ENCODE results near the gene CCDC191. TPM values are rescaled to one million over a fixed set of nuclear protein-coding genes. Genes with fewer than 3 reads are reported as not detected.

CCDC191 gene
- total RNA-seq, 4 donors from 2014 or later = 5.7 to 27.7 (median 11.7) TPM

DNA sequence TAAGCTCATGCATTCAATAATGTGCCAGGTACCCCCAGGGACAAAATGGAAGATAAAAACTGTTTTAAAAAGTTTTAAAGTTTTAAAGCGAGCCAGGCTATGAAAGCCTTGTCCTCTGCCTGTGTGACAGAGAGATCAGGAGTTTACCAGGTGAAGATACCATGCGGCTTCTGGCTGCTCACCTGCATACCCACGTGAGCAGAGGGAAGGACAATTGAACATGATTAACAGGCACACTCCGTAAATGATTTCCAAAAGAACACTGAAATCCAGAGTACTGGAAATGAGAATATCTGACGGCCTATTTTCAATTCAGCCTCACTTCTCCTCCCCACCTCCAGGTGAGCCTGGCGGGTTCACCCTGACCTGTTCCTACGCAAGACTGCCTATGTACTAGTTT, 42.1 kb downstream of the CCDC191 start:
- Histone ChIP-seq H3K36me3 (peaks cover 0 to 11% (median 0%) of the 10 kb centered on the region in 4 donors), H3K4me3 (no peak overlapping the region), H3K4me1 (no peaks in the 10 kb centered on the region), H3K9me3 (no peaks in the 10 kb centered on the region), H3K27ac (no peak overlapping the region), H3K27me3 (no peaks in the 10 kb centered on the region)
- 72 to 93% methylated on average over 7 of the region's 7 CpGs for WGBS, 2 donors (ENCODE audit: low coverage in 1 of 2)
- intact Hi-C loops (cut with DNase I; ENCODE audit: low total_unique reads) = no loop called here
- in situ Hi-C loops (cut with MboI; ENCODE audit: low pct_ligation_motif_present in 1 of 4, low pct_unique_long_range_greater_than_20kb in 1 of 4, low sequenced_read_pairs in 3 of 4) = no loop called here
- no peak for DNase-seq
- TF ChIP-seq POLR2AphosphoS5 (IDR thresholded peaks at IDR 0.05) = no peak
- TF ChIP-seq EP300 (IDR thresholded peaks at IDR 0.05; ENCODE audit: low read depth) = no peak
- TF ChIP-seq POLR2A (IDR thresholded peaks at IDR 0.05) = no peak
- TF ChIP-seq, protein P1, sequence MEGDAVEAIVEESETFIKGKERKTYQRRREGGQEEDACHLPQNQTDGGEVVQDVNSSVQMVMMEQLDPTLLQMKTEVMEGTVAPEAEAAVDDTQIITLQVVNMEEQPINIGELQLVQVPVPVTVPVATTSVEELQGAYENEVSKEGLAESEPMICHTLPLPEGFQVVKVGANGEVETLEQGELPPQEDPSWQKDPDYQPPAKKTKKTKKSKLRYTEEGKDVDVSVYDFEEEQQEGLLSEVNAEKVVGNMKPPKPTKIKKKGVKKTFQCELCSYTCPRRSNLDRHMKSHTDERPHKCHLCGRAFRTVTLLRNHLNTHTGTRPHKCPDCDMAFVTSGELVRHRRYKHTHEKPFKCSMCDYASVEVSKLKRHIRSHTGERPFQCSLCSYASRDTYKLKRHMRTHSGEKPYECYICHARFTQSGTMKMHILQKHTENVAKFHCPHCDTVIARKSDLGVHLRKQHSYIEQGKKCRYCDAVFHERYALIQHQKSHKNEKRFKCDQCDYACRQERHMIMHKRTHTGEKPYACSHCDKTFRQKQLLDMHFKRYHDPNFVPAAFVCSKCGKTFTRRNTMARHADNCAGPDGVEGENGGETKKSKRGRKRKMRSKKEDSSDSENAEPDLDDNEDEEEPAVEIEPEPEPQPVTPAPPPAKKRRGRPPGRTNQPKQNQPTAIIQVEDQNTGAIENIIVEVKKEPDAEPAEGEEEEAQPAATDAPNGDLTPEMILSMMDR (IDR thresholded peaks at IDR 0.05) = no peak

DNA sequence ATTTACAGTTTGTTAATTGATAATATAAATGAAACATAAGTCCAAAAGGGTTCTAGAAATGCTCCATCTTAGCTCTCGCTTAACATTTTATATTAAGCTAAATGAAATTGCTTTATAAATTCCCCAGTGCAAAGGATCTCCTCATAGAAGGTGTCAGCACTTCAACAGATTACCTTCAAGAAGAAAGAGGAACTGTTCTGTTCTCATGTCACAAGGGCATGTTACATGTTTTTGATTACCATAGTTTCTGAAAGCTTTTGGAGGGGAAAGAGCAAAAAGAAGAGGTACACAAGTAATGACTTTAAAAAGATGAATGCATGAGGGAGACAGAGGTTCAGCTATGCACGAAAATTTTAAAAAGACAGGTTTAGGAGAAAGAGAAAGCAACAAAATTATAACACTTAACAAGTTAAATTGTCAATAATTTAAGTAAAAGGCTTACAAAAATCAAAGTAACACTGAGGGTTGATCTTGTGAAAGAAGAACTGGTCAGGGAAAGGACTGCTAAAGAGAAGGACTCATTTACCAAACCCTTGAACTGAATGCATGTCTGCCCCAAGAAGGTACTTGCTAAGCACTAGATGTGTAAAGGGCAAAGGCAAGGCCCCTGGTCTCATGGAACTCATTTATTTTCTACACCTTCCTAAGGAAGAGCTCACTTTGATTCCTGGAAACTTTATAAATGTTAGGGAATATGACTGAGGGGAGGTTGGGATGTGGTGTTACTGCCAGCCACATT, 45.1 kb downstream of the CCDC191 start:
- in situ Hi-C loops (cut with MboI; ENCODE audit: low pct_ligation_motif_present in 1 of 4, low pct_unique_long_range_greater_than_20kb in 1 of 4, low sequenced_read_pairs in 3 of 4) = no loop called here
- intact Hi-C loops (cut with DNase I; ENCODE audit: low total_unique reads) = no loop called here
- no peaks in the 10 kb centered on the region for H3K27me3 ChIP-seq
- H3K4me1 ChIP-seq = no peaks in the 10 kb centered on the region
- H3K27ac ChIP-seq = no peak overlapping the region
- H3K9me3 ChIP-seq = no peaks in the 10 kb centered on the region
- WGBS, 2 donors (ENCODE audit: low coverage in 1 of 2) = 85 to 86% methylated on average over 2 of the region's 2 CpGs
- H3K4me3 ChIP-seq = no peak overlapping the region
- peaks cover 0 to 11% (median 0%) of the 10 kb centered on the region in 4 donors for H3K36me3 ChIP-seq
- no peak for TF ChIP-seq POLR2A (IDR thresholded peaks at IDR 0.05)
- TF ChIP-seq, protein P1 (IDR thresholded peaks at IDR 0.05) = no peak
- no peak for TF ChIP-seq EP300 (IDR thresholded peaks at IDR 0.05; ENCODE audit: low read depth)
- no peak for TF ChIP-seq POLR2AphosphoS5 (IDR thresholded peaks at IDR 0.05)
- DNase-seq = no peak

DNA sequence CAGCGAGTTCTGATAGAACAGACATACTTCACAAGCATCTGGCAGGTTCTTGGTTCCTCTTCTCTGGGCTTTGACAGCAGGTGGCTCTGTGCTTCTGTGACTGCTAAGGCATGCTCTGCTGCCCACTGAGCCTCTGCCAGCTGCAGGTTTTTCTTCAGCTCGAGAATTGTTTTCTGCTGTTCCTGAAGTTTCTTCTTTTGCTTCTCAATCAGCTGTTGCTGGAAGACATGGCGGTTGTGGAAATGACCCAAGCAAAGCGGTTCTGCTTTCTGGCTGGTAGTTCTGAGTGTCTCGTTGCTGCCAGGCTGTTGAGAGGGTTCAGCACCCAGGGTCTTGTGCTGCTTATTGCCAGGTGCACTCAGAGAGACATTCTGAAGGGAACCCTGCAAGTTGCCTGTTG, 50.8 kb downstream of the CCDC191 start:
- intact Hi-C loops (cut with DNase I; ENCODE audit: low total_unique reads) = no loop called here
- peaks cover 0 to 15% (median 6%) of the 10 kb centered on the region in 4 donors for H3K36me3 ChIP-seq
- peak; percentile 10 for DNase-seq
- WGBS, 2 donors (ENCODE audit: low coverage in 1 of 2) = 88 to 90% methylated on average over 2 to 5 of the region's 5 CpGs
- no peaks in the 10 kb centered on the region for H3K9me3 ChIP-seq
- H3K27me3 ChIP-seq = no peaks in the 10 kb centered on the region
- no peaks in the 10 kb centered on the region for H3K4me1 ChIP-seq
- in situ Hi-C loops (cut with MboI; ENCODE audit: low pct_ligation_motif_present in 1 of 4, low pct_unique_long_range_greater_than_20kb in 1 of 4, low sequenced_read_pairs in 3 of 4) = no loop called here
- H3K27ac ChIP-seq = no peak overlapping the region
- no peak overlapping the region for H3K4me3 ChIP-seq
- TF ChIP-seq, protein P1 (IDR thresholded peaks at IDR 0.05) = no peak
- TF ChIP-seq EP300 (IDR thresholded peaks at IDR 0.05; ENCODE audit: low read depth) (no peak), POLR2AphosphoS5 (IDR thresholded peaks at IDR 0.05) (no peak), POLR2A (IDR thresholded peaks at IDR 0.05) (no peak)

DNA sequence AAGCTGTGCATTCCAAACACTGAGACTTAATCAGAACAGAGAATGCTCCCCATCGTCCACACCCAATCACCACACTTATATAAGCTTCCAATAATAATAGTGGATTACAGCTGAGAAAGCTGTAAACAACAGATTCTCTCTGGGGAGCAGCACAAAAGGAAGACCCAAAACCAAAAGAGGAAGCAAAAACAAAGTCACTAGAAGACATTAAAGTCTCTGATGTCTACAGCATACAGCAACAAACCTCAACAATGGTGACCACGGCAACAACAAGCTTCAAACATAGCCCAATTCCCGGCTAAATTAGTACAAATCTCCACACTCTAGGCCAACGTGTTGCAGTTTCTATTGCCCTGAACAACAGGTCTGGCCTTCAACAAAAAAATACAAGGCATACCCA, 70.8 kb downstream of the CCDC191 start:
- H3K36me3 ChIP-seq = peaks cover 0 to 11% (median 0%) of the 10 kb centered on the region in 4 donors
- no peak for DNase-seq
- in situ Hi-C loops (cut with MboI; ENCODE audit: low pct_ligation_motif_present in 1 of 4, low pct_unique_long_range_greater_than_20kb in 1 of 4, low sequenced_read_pairs in 3 of 4) (no loop called here), intact Hi-C loops (cut with DNase I; ENCODE audit: low total_unique reads) (no loop called here)
- no peak overlapping the region for H3K4me3 ChIP-seq
- no peak overlapping the region for H3K27ac ChIP-seq
- TF ChIP-seq EP300 (IDR thresholded peaks at IDR 0.05; ENCODE audit: low read depth) (no peak), POLR2A (IDR thresholded peaks at IDR 0.05) (no peak), POLR2AphosphoS5 (IDR thresholded peaks at IDR 0.05) (no peak)
- TF ChIP-seq, protein P1 (IDR thresholded peaks at IDR 0.05) = no peak
- WGBS, 2 donors (ENCODE audit: low coverage in 1 of 2) = 38 to 75% methylated on average over 1 to 4 of the region's 4 CpGs
- no peaks in the 10 kb centered on the region for H3K4me1 ChIP-seq
- no peaks in the 10 kb centered on the region for H3K9me3 ChIP-seq
- H3K27me3 ChIP-seq = no peaks in the 10 kb centered on the region
